ENCODE data around the gene NDE1.
A peak's percentile ranks its signal among the peaks of the same experiment; 100 is the strongest.
"Not testable (repeated sequence)": the region's sequence is repeated elsewhere in the genome, so short reads cannot be mapped to it uniquely, and the experiment has no call there.

NDE1 gene

GRCh38 chr16:15660203-15660601 is 10.2 kb downstream of the NDE1 start:
- no peak overlapping the region for H3K4me3 ChIP-seq (ENCODE audit: low read depth, low read length)
- in situ Hi-C loops (cut with HindIII; ENCODE audit: low sequenced_read_pairs): no loop called here
- DNase-seq (ENCODE audit: low read depth, low spot score): no peak
- TF ChIP-seq, protein P1, sequence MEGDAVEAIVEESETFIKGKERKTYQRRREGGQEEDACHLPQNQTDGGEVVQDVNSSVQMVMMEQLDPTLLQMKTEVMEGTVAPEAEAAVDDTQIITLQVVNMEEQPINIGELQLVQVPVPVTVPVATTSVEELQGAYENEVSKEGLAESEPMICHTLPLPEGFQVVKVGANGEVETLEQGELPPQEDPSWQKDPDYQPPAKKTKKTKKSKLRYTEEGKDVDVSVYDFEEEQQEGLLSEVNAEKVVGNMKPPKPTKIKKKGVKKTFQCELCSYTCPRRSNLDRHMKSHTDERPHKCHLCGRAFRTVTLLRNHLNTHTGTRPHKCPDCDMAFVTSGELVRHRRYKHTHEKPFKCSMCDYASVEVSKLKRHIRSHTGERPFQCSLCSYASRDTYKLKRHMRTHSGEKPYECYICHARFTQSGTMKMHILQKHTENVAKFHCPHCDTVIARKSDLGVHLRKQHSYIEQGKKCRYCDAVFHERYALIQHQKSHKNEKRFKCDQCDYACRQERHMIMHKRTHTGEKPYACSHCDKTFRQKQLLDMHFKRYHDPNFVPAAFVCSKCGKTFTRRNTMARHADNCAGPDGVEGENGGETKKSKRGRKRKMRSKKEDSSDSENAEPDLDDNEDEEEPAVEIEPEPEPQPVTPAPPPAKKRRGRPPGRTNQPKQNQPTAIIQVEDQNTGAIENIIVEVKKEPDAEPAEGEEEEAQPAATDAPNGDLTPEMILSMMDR (IDR thresholded peaks at IDR 0.05; ENCODE audit: low read depth, low read length): no peak

DNA sequence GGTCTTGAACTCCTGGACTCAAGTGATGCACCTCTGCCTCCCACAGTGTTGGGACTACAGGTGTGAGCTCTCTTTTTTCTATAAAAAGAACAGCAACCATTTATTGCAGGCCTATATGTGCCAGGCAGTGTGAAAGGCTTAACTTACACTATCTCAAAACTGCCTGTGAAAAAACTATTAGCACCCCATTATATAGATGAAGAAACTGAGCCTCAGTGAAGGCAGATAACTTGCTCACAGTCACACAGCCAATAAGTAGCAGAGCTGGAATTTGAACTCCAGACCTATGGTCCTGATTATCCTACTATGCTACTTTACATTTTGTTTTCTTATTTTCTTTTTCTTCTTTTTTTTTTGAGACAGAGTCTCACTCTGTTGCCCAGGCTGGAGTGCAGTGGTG is 15.1 kb downstream of the NDE1 start:
- TF ChIP-seq, protein P1 (IDR thresholded peaks at IDR 0.05; ENCODE audit: low read depth, low read length): no peak
- in situ Hi-C loops (cut with HindIII; ENCODE audit: low sequenced_read_pairs): no loop called here

DNA sequence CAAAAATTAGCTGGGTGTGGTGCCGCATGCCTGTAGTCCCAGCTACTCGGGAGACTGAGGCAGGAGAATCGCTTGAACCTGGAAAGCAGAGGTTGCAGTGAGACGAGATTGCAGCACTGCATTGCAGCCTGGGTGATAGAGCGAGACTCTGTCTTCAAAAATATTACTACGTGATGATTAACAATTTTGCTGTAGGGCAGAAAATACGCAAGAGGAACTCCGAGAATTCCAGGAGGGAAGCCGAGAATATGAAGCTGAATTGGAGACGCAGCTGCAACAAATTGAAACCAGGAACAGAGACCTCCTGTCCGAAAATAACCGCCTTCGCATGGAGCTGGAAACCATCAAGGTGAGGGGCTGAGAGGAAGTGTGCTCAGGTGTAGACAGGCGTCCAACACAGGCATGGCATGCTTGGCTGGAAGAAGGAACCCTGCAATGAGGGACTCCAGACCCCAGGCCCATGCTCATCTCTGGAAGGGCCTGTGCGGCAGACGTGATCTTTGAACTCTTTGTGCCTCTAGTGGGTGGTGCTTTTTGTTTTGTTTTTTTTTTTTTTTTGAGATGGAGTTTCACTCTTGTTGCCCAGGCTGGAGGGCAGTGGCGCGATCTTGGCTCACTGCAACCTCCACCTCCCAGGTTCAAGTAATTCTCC is 17.2 kb downstream of the NDE1 start:
- in situ Hi-C loops (cut with HindIII; ENCODE audit: low sequenced_read_pairs): no loop called here
- DNase-seq (ENCODE audit: low read depth, low spot score): no peak
- TF ChIP-seq, protein P1 (IDR thresholded peaks at IDR 0.05; ENCODE audit: low read depth, low read length): no peak
- H3K4me3 ChIP-seq (ENCODE audit: low read depth, low read length): no peak overlapping the region

More for the DNA sequence above, 15.1 kb downstream of the NDE1 start:
- no peak for DNase-seq (ENCODE audit: low read depth, low spot score)
- H3K4me3 ChIP-seq (ENCODE audit: low read depth, low read length): no peak overlapping the region

GRCh38 chr16:15671530-15672117 is 21.6 kb downstream of the NDE1 start:
- in situ Hi-C loops (cut with HindIII; ENCODE audit: low sequenced_read_pairs): no loop called here
- no peak overlapping the region for H3K4me3 ChIP-seq (ENCODE audit: low read depth, low read length)
- DNase-seq (ENCODE audit: low read depth, low spot score): no peak
- TF ChIP-seq, protein P1 (IDR thresholded peaks at IDR 0.05; ENCODE audit: low read depth, low read length): no peak

- DNase-seq (ENCODE audit: low read depth, low spot score); H3K4me3 ChIP-seq (ENCODE audit: low read depth, low read length); in situ Hi-C loops (cut with HindIII; ENCODE audit: low sequenced_read_pairs): not testable (repeated sequence)
Measured at GRCh38 chr16:15672127-15672513, 22.1 kb downstream of the NDE1 start.

GRCh38 chr16:15672514-15673167 is 22.6 kb downstream of the NDE1 start:
- peak; percentile 98 for DNase-seq (ENCODE audit: low read depth, low spot score)
- in situ Hi-C loops (cut with HindIII; ENCODE audit: low sequenced_read_pairs): no loop called here
- no peak overlapping the region for H3K4me3 ChIP-seq (ENCODE audit: low read depth, low read length)
- TF ChIP-seq, protein P1 (IDR thresholded peaks at IDR 0.05; ENCODE audit: low read depth, low read length): no peak

- in situ Hi-C loops (cut with HindIII; ENCODE audit: low sequenced_read_pairs): no loop called here
- H3K4me3 ChIP-seq (ENCODE audit: low read depth, low read length): no peak overlapping the region
- TF ChIP-seq, protein P1 (IDR thresholded peaks at IDR 0.05; ENCODE audit: low read depth, low read length): no peak
- DNase-seq (ENCODE audit: low read depth, low spot score): no peak
Measured at GRCh38 chr16:15674571-15674970, 24.5 kb downstream of the NDE1 start.
